Colonic mucosa (tissue), 4 donors: ENCODE measurements around the gene MT3. TPM values are rescaled to one million over a fixed set of nuclear protein-coding genes. Genes with fewer than 3 reads are reported as not detected.
A peak's percentile ranks its signal among the peaks of the same experiment; 100 is the strongest.

Experiments
- DNase-seq: peaks from one replicate; pipeline ENCODE4 v3.0.0-alpha.2; 2020
- H3K27ac ChIP-seq: fragments of 200-600 bp; one replicate; pipeline ENCODE4 v1.8.0; 2021
- H3K27me3 ChIP-seq: fragments of 200-600 bp; one replicate; pipeline ENCODE4 v1.8.0; 2021
- H3K36me3 ChIP-seq: fragments of 200-600 bp; one replicate; pipeline ENCODE4 v1.8.0; 2021
- H3K4me1 ChIP-seq: fragments of 200-600 bp; one replicate; pipeline ENCODE4 v1.8.0; 2021; ENCODE audit warnings: mild to moderate bottlenecking
- H3K4me3 ChIP-seq: fragments of 200-600 bp; one replicate; pipeline ENCODE4 v1.8.0; 2021
- H3K9ac ChIP-seq, 2 donors: one replicate each; pipeline ENCODE4 v1.7.0; 2013; ENCODE audit warnings: control low read depth in 2 of 2, low read depth in 2 of 2, low read length in 2 of 2
- H3K9me3 ChIP-seq: fragments of 200-600 bp; one replicate; pipeline ENCODE4 v1.8.0; 2021
- intact Hi-C: fragments of 100-400 bp; cut with DNase I; formaldehyde crosslinking; loops from one replicate; pipeline ENCODE4 v1.14.1; 2022
- total RNA-seq, 2 donors: library from RNA; stranded (reverse); fragmentation: NEBNext Ultra II Directional in 1 of 2; extraction: Animal tissue kit (Norgen Biotek cat#: 25700) in 1 of 2; gene quantifications; one replicate each; pipeline ENCODE4 v1.2.1, GENCODE V29; 2021
- TF ChIP-seq, protein P1 (sequence below): fragments of 200-600 bp; IDR thresholded peaks from one replicate; pipeline ENCODE4 v1.8.0; 2022; ENCODE audit warnings: antibody characterized with exemption, mild to moderate bottlenecking
- donor health status: healthy.
- donor health status: DM: no; HTN: no; CAD: no.
- donor health status: DM: no; HTN: no; CAD: no.

The MT3 gene
- total RNA-seq, 2 donors from 2014 or later = 3.6 to 4.0 TPM

DNA sequence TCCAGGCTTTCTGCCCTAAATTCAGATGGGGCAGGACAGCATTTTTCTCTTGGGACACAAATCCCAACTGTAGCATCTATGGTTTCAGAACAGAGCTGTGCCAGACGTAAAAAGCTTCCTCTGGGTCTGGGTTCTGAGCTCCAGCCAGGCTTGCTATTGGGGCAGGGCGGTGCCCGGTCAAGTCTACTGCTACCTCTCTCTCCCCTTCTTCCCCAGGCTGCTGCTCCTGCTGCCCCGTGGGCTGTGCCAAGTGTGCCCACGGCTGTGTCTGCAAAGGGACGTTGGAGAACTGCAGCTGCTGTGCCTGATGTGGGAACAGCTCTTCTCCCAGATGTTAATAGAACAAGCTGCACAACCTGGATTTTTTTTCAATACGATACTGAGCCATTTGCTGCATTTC lies 44.2 kb downstream of the MT3 start:
- H3K36me3 ChIP-seq = no peaks in the 10 kb centered on the region
- H3K27me3 ChIP-seq = peaks cover 12% of the 10 kb centered on the region
- no peak for DNase-seq
- intact Hi-C loops = no loop called here
- H3K4me1 ChIP-seq = no peaks in the 10 kb centered on the region
- no peak overlapping the region for H3K27ac ChIP-seq
- H3K9me3 ChIP-seq = no peaks in the 10 kb centered on the region
- TF ChIP-seq, protein P1, sequence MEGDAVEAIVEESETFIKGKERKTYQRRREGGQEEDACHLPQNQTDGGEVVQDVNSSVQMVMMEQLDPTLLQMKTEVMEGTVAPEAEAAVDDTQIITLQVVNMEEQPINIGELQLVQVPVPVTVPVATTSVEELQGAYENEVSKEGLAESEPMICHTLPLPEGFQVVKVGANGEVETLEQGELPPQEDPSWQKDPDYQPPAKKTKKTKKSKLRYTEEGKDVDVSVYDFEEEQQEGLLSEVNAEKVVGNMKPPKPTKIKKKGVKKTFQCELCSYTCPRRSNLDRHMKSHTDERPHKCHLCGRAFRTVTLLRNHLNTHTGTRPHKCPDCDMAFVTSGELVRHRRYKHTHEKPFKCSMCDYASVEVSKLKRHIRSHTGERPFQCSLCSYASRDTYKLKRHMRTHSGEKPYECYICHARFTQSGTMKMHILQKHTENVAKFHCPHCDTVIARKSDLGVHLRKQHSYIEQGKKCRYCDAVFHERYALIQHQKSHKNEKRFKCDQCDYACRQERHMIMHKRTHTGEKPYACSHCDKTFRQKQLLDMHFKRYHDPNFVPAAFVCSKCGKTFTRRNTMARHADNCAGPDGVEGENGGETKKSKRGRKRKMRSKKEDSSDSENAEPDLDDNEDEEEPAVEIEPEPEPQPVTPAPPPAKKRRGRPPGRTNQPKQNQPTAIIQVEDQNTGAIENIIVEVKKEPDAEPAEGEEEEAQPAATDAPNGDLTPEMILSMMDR = no peak
- no peak overlapping the region for H3K4me3 ChIP-seq
- H3K9ac ChIP-seq = peak overlapping the region in 1 of 2 donors; percentile 46

DNA sequence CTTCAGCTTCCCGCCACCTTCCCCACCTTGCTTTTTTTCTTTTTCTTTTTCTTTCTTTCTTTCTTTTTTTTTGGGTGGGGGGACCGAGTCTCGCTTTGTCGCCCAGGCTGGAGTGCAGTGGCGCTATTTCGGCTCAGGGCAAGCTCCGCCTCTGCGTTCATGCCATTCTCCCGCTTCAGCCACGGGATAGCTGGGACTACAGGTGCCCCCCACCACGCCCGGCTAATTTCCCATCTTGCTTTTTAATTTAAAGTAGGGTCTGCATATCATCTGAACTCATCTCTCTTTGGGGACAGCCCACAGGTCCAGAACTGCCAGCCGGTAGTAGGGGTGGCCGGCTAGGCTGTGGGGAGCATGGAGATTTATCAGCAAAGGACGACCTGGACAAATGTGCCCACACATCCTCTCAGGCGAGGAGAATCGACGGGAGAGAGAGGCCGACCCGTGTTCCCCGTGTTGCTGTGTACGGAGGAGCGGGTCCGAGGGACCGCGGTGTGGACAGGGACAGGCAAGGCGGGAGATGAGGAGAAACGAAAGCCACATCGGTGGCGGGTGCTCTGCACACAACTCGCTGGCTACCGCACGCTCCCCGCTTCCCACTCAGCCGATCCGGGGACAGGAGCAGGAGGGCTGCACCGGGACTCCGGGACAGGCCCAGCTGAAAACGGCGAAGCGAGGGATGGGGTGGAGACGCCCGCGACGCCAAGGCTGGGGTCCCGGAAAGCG lies 45.5 kb downstream of the MT3 start:
- TF ChIP-seq, protein P1 = no peak
- no peak overlapping the region for H3K9ac ChIP-seq
- H3K4me3 ChIP-seq = no peak overlapping the region
- H3K27me3 ChIP-seq = peaks cover 12% of the 10 kb centered on the region
- no peaks in the 10 kb centered on the region for H3K9me3 ChIP-seq
- intact Hi-C loops = no loop called here
- H3K36me3 ChIP-seq = no peaks in the 10 kb centered on the region
- H3K4me1 ChIP-seq = no peaks in the 10 kb centered on the region
- DNase-seq = no peak
- H3K27ac ChIP-seq = no peak overlapping the region

DNA sequence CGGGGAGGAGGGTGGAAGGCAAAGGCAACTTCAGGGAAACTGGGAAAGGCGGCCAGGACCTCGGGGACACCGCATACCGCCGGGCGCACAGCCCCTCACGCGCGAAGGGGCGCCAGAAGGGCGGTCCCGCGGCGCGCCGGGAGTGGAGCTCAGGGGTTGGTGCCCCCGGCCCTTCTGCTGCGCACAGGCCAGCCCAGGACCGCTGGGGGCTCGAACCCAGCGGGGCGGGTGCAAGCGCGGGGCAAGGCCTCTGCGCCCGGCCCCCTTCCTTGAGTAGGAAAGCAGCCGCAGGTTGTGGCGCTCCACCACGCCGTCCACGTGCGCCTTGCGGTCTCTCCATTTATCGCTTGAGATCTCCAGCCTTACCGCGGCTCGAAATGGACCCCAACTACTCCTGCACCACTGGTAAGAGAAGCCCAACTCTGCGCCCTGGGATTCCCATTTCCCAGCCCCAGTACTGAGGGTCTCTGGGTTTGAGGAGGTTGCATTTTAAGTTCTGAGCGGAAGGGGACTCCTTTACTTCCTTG lies 46.2 kb downstream of the MT3 start:
- TF ChIP-seq, protein P1 = no peak
- Histone ChIP-seq H3K9me3 (no peaks in the 10 kb centered on the region), H3K27me3 (peaks cover 12% of the 10 kb centered on the region), H3K36me3 (no peaks in the 10 kb centered on the region), H3K27ac (no peak overlapping the region), H3K4me3 (no peak overlapping the region), H3K9ac (no peak overlapping the region), H3K4me1 (no peaks in the 10 kb centered on the region)
- intact Hi-C loops = no loop called here
- no peak for DNase-seq

DNA sequence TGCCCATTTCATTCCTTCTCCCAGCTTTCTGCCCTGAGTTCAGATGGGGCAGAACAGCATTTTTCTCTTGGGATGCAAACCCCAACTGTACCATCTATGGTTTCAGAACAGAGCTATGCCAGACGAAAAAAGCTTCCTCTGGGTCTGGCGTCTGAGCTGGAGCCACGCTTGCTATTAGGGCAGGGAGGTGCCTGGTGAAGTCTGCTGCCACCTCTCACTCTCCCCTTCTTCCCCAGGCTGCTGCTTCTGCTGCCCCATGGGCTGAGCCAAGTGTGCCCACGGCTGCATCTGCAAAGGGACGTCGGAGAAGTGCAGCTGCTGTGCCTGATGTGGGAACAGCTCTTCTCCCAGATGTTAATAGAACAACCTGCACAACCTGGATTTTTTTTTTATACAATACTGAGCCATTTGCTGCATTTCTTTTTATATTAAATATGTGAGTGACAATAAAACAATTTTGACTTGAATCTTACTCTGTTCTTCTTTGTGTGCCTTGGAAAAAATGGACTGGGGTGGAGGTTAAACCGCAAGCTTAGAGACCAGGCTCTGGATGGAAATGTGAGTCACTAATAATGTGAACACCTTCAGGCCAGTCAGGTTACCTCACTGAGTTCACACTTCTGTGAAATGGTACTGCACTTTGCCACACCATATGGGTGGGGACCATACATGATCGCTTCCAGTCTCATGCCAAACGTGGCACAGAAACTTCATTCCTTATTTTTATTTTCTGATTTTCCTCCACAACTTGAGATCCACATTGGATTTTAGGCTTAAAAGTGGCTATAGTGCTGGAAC lies 47.5 kb downstream of the MT3 start:
- DNase-seq = no peak
- H3K27ac ChIP-seq = no peak overlapping the region
- H3K36me3 ChIP-seq = no peaks in the 10 kb centered on the region
- H3K4me3 ChIP-seq = no peak overlapping the region
- no peaks in the 10 kb centered on the region for H3K9me3 ChIP-seq
- H3K27me3 ChIP-seq = peaks cover 12% of the 10 kb centered on the region
- no peak overlapping the region for H3K9ac ChIP-seq
- TF ChIP-seq, protein P1 = no peak
- no peaks in the 10 kb centered on the region for H3K4me1 ChIP-seq
- intact Hi-C loops = no loop called here

DNA sequence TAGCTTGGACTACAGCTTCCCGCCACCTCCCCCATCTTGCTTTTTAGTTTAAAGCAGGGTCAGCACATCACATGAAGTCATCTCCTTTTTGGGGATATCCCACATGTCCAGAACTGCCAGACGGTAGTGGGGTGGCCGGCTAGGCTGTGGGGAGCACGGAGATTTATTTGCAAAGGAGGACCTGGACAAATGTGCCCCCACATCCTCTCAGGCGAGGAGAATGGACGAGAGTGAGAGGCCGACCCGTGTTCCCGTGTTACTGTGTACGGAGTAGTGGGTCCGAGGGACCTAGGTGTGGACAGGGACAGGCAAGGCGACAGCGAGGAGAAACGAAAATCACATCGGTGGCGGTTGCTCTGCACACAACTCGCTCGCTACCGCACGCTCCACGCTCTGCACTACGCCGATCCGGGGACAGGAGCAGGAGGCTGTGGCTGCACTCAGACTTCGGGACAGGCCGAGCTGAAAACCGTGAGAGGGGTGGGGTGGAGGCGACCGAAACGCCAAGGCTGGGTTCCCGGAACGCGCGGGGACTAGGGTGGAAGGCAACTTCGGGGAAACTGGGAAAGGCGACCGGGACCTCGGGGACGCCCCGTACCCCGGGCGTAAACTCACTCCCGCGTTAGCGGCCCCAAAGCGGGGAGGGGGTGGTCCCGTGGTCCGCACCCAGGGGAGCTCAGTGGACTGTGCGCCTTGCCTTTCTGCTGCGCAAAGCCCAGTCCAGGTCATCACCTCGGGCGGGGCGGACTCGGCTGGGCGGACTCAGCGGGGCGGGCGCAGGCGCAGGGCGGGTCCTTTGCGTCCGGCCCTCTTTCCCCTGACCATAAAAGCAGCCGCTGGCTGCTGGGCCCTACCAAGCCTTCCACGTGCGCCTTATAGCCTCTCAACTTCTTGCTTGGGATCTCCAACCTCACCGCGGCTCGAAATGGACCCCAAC lies 48.8 kb downstream of the MT3 start, which contains the start of gene MT1A:
Gene MT1A, plus strand, starts transcription at position 853 of the 937 bp plus-strand sequence. Its CDS starts 73 bp downstream, at position 926.
- Histone ChIP-seq H3K27me3 (peaks cover 12% of the 10 kb centered on the region), H3K9me3 (no peaks in the 10 kb centered on the region), H3K4me3 (peak within 1 kb of the TSS; percentile 49), H3K9ac (peak within 1 kb of the TSS; percentile 58 to 63), H3K36me3 (no peaks in the 10 kb centered on the region), H3K4me1 (no peaks in the 10 kb centered on the region), H3K27ac (no peak within 1 kb of the TSS)
- intact Hi-C loops = no loop called here
- peak; percentile 90 for DNase-seq
- TF ChIP-seq, protein P1 = no peak
